ENCODE data around the gene RRAS2.

GRCh38 chr11:14259878-14260277 lies 99.1 kb downstream of the RRAS2 start:
- TF ChIP-seq CTCF (IDR thresholded peaks at IDR 0.05; ENCODE audit: poor library complexity) = no peak
- TF ChIP-seq EZH2 (IDR thresholded peaks at IDR 0.05; ENCODE audit: borderline replicate concordance) = no peak

Data from hepatocyte (in vitro differentiated cells).